HG02840 (cell line): ENCODE data around the gene A1CF.

Experiments used
- ATAC-seq: cut with Tn5 transposase; IDR thresholded peaks from one replicate; pipeline ENCODE4 v1.9.1; 2021; ENCODE audit warnings: mild to moderate bottlenecking, moderate library complexity, moderate number of reproducible peaks; ENCODE audit not compliant: unreplicated experiment, low FRiP score

A1CF gene

GRCh38 chr10:50866317-50866716, 19.1 kb downstream of the A1CF start:
- ATAC-seq = no peak

- ATAC-seq = no peak
Observed at GRCh38 chr10:50862719-50863118, 22.7 kb downstream of the A1CF start.

GRCh38 chr10:50861370-50861769, 24.1 kb downstream of the A1CF start:
- no peak for ATAC-seq

- no peak for ATAC-seq
Observed at GRCh38 chr10:50857579-50857978, 27.8 kb downstream of the A1CF start.

- no peak for ATAC-seq
Observed at GRCh38 chr10:50855461-50855860, 30.0 kb downstream of the A1CF start.

GRCh38 chr10:50855015-50855414, 30.4 kb downstream of the A1CF start:
- no peak for ATAC-seq

GRCh38 chr10:50853557-50853956, 31.9 kb downstream of the A1CF start:
- ATAC-seq = no peak

GRCh38 chr10:50851884-50852671, 33.3 kb downstream of the A1CF start:
- ATAC-seq = no peak

GRCh38 chr10:50850578-50851230, 34.7 kb downstream of the A1CF start:
- no peak for ATAC-seq

- no peak for ATAC-seq
Observed at GRCh38 chr10:50846753-50847152, 38.7 kb downstream of the A1CF start.

- no peak for ATAC-seq
Observed at GRCh38 chr10:50837095-50837494, 48.3 kb downstream of the A1CF start.

GRCh38 chr10:50832171-50832751, 53.2 kb downstream of the A1CF start:
- ATAC-seq = no peak

- ATAC-seq = no peak
Observed at GRCh38 chr10:50830066-50830465, 55.4 kb downstream of the A1CF start.

GRCh38 chr10:50824782-50825181, 60.6 kb downstream of the A1CF start:
- ATAC-seq = no peak

GRCh38 chr10:50823789-50824188, 61.6 kb downstream of the A1CF start:
- no peak for ATAC-seq

- no peak for ATAC-seq
Observed at GRCh38 chr10:50809596-50809995, 75.8 kb downstream of the A1CF start.

GRCh38 chr10:50807851-50808776, 77.3 kb downstream of the A1CF start:
- no peak for ATAC-seq

- ATAC-seq = no peak
Observed at GRCh38 chr10:50805981-50806622, 79.3 kb downstream of the A1CF start.

GRCh38 chr10:50799595-50799994, 85.8 kb downstream of the A1CF start:
- ATAC-seq = no peak

GRCh38 chr10:50798297-50798696, 87.1 kb downstream of the A1CF start:
- ATAC-seq = no peak
